ENCODE measurements around the gene MKS1.

MKS1 gene

GRCh38 chr17:58196610-58197009 lies 22.4 kb downstream of the MKS1 start:
- no peak for DNase-seq

GRCh38 chr17:58195518-58196123 lies 23.4 kb downstream of the MKS1 start:
- no peak for DNase-seq

- no peak for DNase-seq
Measured at GRCh38 chr17:58193641-58194255, 25.3 kb downstream of the MKS1 start.

GRCh38 chr17:58192612-58193011 lies 26.4 kb downstream of the MKS1 start, which contains the start of gene EPX:
Gene EPX, plus strand, starts transcription at chr17:58192726. Its CDS starts 121 bp downstream, at chr17:58192847.
- no peak for DNase-seq

GRCh38 chr17:58191241-58191896 lies 27.7 kb downstream of the MKS1 start:
- no peak for DNase-seq

GRCh38 chr17:58189436-58190146 lies 29.5 kb downstream of the MKS1 start:
- no peak for DNase-seq

- no peak for DNase-seq
Measured at GRCh38 chr17:58187675-58188074, 31.4 kb downstream of the MKS1 start.

- DNase-seq: no peak
Measured at GRCh38 chr17:58187063-58187462, 32.0 kb downstream of the MKS1 start.

- no peak for DNase-seq
Measured at GRCh38 chr17:58186591-58186990, 32.5 kb downstream of the MKS1 start.

GRCh38 chr17:58184986-58185761 lies 33.9 kb downstream of the MKS1 start:
- no peak for DNase-seq

GRCh38 chr17:58184308-58184985 lies 34.6 kb downstream of the MKS1 start:
- no peak for DNase-seq

- DNase-seq: no peak
Measured at GRCh38 chr17:58183514-58183913, 35.5 kb downstream of the MKS1 start.

GRCh38 chr17:58181796-58182195 lies 37.3 kb downstream of the MKS1 start:
- DNase-seq: no peak

GRCh38 chr17:58176200-58176599 lies 42.9 kb downstream of the MKS1 start:
- no peak for DNase-seq

- DNase-seq: no peak
Measured at GRCh38 chr17:58174871-58175270, 44.2 kb downstream of the MKS1 start.

GRCh38 chr17:58172369-58173071 lies 46.5 kb downstream of the MKS1 start:
- no peak for DNase-seq

GRCh38 chr17:58170622-58171021 lies 48.4 kb downstream of the MKS1 start:
- DNase-seq: no peak

- no peak for DNase-seq
Measured at GRCh38 chr17:58166682-58167081, 52.4 kb downstream of the MKS1 start, which contains the start of gene OR4D2. Gene OR4D2, plus strand, starts transcription at chr17:58166982. Its CDS starts 2,674 bp downstream, at chr17:58169656.

- no peak for DNase-seq
Measured at GRCh38 chr17:58165981-58166380, 53.1 kb downstream of the MKS1 start.

- no peak for DNase-seq
Measured at GRCh38 chr17:58161566-58161965, 57.5 kb downstream of the MKS1 start.

GRCh38 chr17:58158181-58158580 lies 60.9 kb downstream of the MKS1 start:
- no peak for DNase-seq

Measured in T-helper 9 cell (primary cell).